GM19240 (cell line): Measurements from ENCODE around the gene HAUS5.
A peak's percentile ranks its signal among the peaks of the same experiment; 100 is the strongest.
"Not testable (repeated sequence)": the region's sequence is repeated elsewhere in the genome, so short reads cannot be mapped to it uniquely, and the experiment has no call there.

Source experiments
- DNase-seq: peaks from one replicate; pipeline ENCODE4 v3.0.0; 2011; ENCODE audit warnings: low spot score; ENCODE audit not compliant: insufficient read length

The HAUS5 gene

GRCh38 chr19:35642798-35643254 is 30.3 kb downstream of the HAUS5 start:
- DNase-seq = no peak

- peak; percentile 85 for DNase-seq
These were observed 31.0 kb downstream of the HAUS5 start for GRCh38 chr19:35643255-35644205.

GRCh38 chr19:35644206-35644986 is 31.9 kb downstream of the HAUS5 start:
- peak; percentile 93 for DNase-seq

- DNase-seq = no peak
These were observed 32.6 kb downstream of the HAUS5 start for GRCh38 chr19:35644987-35645679.

GRCh38 chr19:35645680-35646511 is 33.4 kb downstream of the HAUS5 start:
- DNase-seq = no peak

- peak; percentile 97 for DNase-seq
These were observed 35.8 kb downstream of the HAUS5 start, which contains the start of gene COX6B1 for GRCh38 chr19:35648017-35648961. Gene COX6B1 (plus strand): TSS chr19:35648323. CDS start chr19:35651244, 2,921 bp downstream.

GRCh38 chr19:35650581-35650980 is 38.0 kb downstream of the HAUS5 start:
- no peak for DNase-seq

GRCh38 chr19:35654828-35655227 is 42.3 kb downstream of the HAUS5 start:
- not testable (repeated sequence) for DNase-seq

GRCh38 chr19:35655600-35655999 is 43.1 kb downstream of the HAUS5 start:
- DNase-seq = no peak

GRCh38 chr19:35656700-35657099 is 44.2 kb downstream of the HAUS5 start:
- no peak for DNase-seq

- no peak for DNase-seq
These were observed 45.6 kb downstream of the HAUS5 start for GRCh38 chr19:35657904-35658700.

GRCh38 chr19:35661995-35662340 is 49.4 kb downstream of the HAUS5 start:
- no peak for DNase-seq

GRCh38 chr19:35663981-35664380 is 51.4 kb downstream of the HAUS5 start:
- DNase-seq = no peak

GRCh38 chr19:35665157-35665556 is 52.6 kb downstream of the HAUS5 start:
- DNase-seq = no peak

- DNase-seq = no peak
These were observed 53.1 kb downstream of the HAUS5 start for GRCh38 chr19:35665604-35666003.

GRCh38 chr19:35666251-35666913 is 53.8 kb downstream of the HAUS5 start, which contains the start of gene UPK1A:
Gene UPK1A (plus strand): TSS chr19:35666517. CDS start chr19:35666813, 296 bp downstream.
- DNase-seq = no peak

GRCh38 chr19:35669566-35669965 is 57.0 kb downstream of the HAUS5 start:
- no peak for DNase-seq

GRCh38 chr19:35669974-35670373 is 57.4 kb downstream of the HAUS5 start:
- DNase-seq = no peak
